GM23248 (cell line): Measurements from ENCODE around the gene FN3KRP. TPM values are rescaled to one million over a fixed set of nuclear protein-coding genes. Genes with fewer than 3 reads are reported as not detected.

ENCODE experiments used
- DNase-seq: peaks from one replicate; pipeline ENCODE4 v3.0.0-alpha.2; 2015
- H2AFZ ChIP-seq: fragments of 200-600 bp; sonication (generic); 2 replicates; pipeline ENCODE4 v1.6.1; 2016; ENCODE audit warnings: antibody characterized with exemption
- H3F3A ChIP-seq: fragments of 200-600 bp; sonication (generic); 2 replicates; pipeline ENCODE4 v1.6.1; 2016; ENCODE audit warnings: mild to moderate bottlenecking, antibody characterized with exemption, mixed run types; ENCODE audit not compliant: insufficient read depth
- H3K27ac ChIP-seq: fragments of 200-600 bp; sonication (generic); 2 replicates; pipeline ENCODE4 v1.5.1; 2016; ENCODE audit warnings: mild to moderate bottlenecking
- H3K27me3 ChIP-seq: fragments of 200-600 bp; sonication (generic); replicated peaks from 2 replicates; pipeline ENCODE4 v1.6.1; 2016; ENCODE audit warnings: mild to moderate bottlenecking; ENCODE audit not compliant: insufficient read depth
- H3K36me3 ChIP-seq: fragments of 200-600 bp; sonication (generic); 2 replicates; pipeline ENCODE4 v1.6.1; 2016; ENCODE audit warnings: low read depth, mild to moderate bottlenecking
- H3K4me1 ChIP-seq: fragments of 200-600 bp; sonication (generic); 2 replicates; pipeline ENCODE4 v1.6.1; 2016; ENCODE audit warnings: mild to moderate bottlenecking; ENCODE audit not compliant: insufficient read depth
- H3K4me2 ChIP-seq: fragments of 200-600 bp; sonication (generic); one replicate; pipeline ENCODE4 v1.6.1; 2016; ENCODE audit warnings: mild to moderate bottlenecking; ENCODE audit not compliant: unreplicated experiment
- H3K4me3 ChIP-seq: fragments of 200-600 bp; sonication (generic); 2 replicates; pipeline ENCODE4 v1.5.1; 2016; ENCODE audit warnings: mild to moderate bottlenecking
- H3K79me2 ChIP-seq: fragments of 200-600 bp; sonication (generic); 2 replicates; pipeline ENCODE4 v1.6.1; 2016; ENCODE audit warnings: mild to moderate bottlenecking; ENCODE audit not compliant: insufficient read depth
- H3K9ac ChIP-seq: fragments of 200-600 bp; sonication (generic); 2 replicates; pipeline ENCODE4 v1.6.1; 2016; ENCODE audit warnings: mild to moderate bottlenecking
- H3K9me2 ChIP-seq: fragments of 200-600 bp; sonication (generic); 2 replicates; pipeline ENCODE4 v1.6.1; 2016; ENCODE audit warnings: mixed run types, mild to moderate bottlenecking, moderate library complexity; ENCODE audit not compliant: insufficient read depth
- H3K9me3 ChIP-seq: fragments of 200-600 bp; sonication (generic); one replicate; pipeline ENCODE4 v1.6.1; 2017; ENCODE audit warnings: low read depth
- H4K20me1 ChIP-seq: fragments of 200-600 bp; sonication (generic); 2 replicates; pipeline ENCODE4 v1.6.0; 2016; ENCODE audit not compliant: insufficient read depth
- EZH2 ChIP-seq: fragments of 200-600 bp; sonication (generic); IDR thresholded peaks from 2 replicates; pipeline ENCODE4 v1.6.1; 2018; ENCODE audit warnings: antibody characterized with exemption, mild to moderate bottlenecking; ENCODE audit not compliant: insufficient read depth, poor library complexity, severe bottlenecking
- EZH2phosphoT487 ChIP-seq: fragments of 200-600 bp; sonication (generic); IDR thresholded peaks from 2 replicates; pipeline ENCODE4 v1.6.1; 2018; ENCODE audit warnings: antibody characterized with exemption, moderate library complexity, mild to moderate bottlenecking, low read depth; ENCODE audit not compliant: insufficient read depth
- WGBS, 2 experiments: methylation state at CpG; one replicate each; pipeline ENCODE4 v1.1.6; 2015 to 2017; ENCODE audit warnings: low lambda C conversion rate in 2 of 2, low coverage in 1 of 2; ENCODE audit errors: missing lambda C conversion rate in 2 of 2; 5-methylcytosine and 5-hydroxymethylcytosine counted together
- in situ Hi-C: fragments of 300-500 bp; cut with MboI; formaldehyde crosslinking; loops from 2 replicates; pipeline ENCODE4 v1.15.0; 2020
- polyA plus RNA-seq: library from polyadenylated mRNA; unstranded; fragments of >200 nt; fragmentation: Nextera tagmentation; extraction: Ambion mirVana; gene quantifications from 2 replicates; pipeline ENCODE4 v1.2.1, GENCODE V29; 2016
- total RNA-seq: library from RNA; depleted of rRNA; stranded (reverse); fragments of >200 nt; shearing (Covaris generic); gene quantifications from 2 replicates; pipeline ENCODE4 v1.2.3, GENCODE V29; 2014

Gene FN3KRP
- total and polyA plus RNA-seq, 2 experiments from 2014 or later, result 33.8 to 45.2 TPM

DNA sequence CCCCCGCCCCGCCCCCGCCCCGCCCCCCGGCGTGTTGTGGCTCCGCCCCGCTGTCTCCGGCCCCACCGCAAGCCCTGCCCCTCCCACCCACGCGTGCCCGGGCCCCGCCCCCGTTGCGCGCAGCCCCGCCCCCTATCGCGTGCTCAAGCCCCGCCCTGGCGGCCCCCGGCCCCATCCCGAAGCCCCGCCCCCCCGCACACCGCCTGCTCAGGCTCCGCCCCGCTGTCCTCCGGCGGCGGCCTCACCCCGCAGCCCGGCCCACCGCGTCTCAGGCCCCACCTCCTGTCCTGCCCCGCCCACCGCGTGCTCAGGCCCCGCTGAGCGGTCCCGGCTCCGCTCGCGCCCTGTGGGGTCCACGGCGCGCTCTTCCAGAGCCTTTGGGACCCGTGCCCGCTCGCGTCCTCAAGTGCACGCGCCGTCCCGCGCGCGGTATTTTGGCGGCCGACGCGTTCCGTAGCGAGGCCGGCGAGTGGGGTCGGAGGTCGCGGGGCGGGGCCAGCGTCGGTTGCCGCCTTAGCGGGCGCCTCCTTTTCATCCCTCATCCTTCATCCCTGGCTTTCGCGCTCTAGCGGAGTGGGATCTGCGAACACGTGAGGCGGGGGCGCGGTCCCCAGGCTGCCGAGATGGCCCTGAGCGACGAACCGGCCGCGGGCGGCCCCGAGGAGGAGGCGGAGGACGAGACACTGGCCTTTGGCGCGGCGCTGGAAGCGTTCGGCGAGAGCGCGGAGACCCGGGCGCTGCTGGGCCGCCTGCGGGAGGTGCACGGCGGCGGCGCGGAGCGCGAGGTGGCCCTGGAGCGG lies 35.3 kb downstream of the FN3KRP start, which contains the start of gene TBCD:
Gene TBCD (plus strand): TSS at position 495 of the 800 bp plus-strand sequence. CDS start 129 bp downstream, at position 624.
- Histone ChIP-seq H3K4me1 (peaks cover 5% of the 10 kb centered on the region; the same call in 1 of the 2 replicates), H3K27ac (peak within 1 kb of the TSS; percentile 56), H2AFZ (peak within 1 kb of the TSS; percentile 76), H3K4me3 (peak within 1 kb of the TSS; percentile 89), H4K20me1 (no peaks in the 10 kb centered on the region; the same call in 1 of the 2 replicates), H3F3A (no peaks in the 10 kb centered on the region), H3K4me2 (peak within 1 kb of the TSS; percentile 69), H3K9me3 (no peaks in the 10 kb centered on the region), H3K79me2 (peaks cover 31% of the 10 kb centered on the region), H3K36me3 (no peaks in the 10 kb centered on the region), H3K27me3 (no peaks in the 10 kb centered on the region), H3K9me2 (no peaks in the 10 kb centered on the region), H3K9ac (peak within 1 kb of the TSS; percentile 77)
- 1 to 3% methylated on average over 65 to 88 of the region's 114 CpGs for WGBS, 2 experiments
- TF ChIP-seq EZH2phosphoT487 (no peak), EZH2 (no peak)
- in situ Hi-C loops, result no loop called here
- DNase-seq, result peak; percentile 96

- Histone ChIP-seq H3K9me2 (no peaks in the 10 kb centered on the region), H3K4me1 (peaks cover 5% of the 10 kb centered on the region; the same call in 1 of the 2 replicates), H3K79me2 (peaks cover 31% of the 10 kb centered on the region), H4K20me1 (no peaks in the 10 kb centered on the region; the same call in 1 of the 2 replicates), H3K27me3 (no peaks in the 10 kb centered on the region), H3K36me3 (no peaks in the 10 kb centered on the region), H2AFZ (peak overlapping the region; percentile 76), H3K4me2 (peak overlapping the region; percentile 67), H3K9me3 (no peaks in the 10 kb centered on the region), H3K4me3 (peak overlapping the region; percentile 89), H3K27ac (peak overlapping the region; percentile 56), H3K9ac (peak overlapping the region; percentile 77), H3F3A (no peaks in the 10 kb centered on the region)
- 1 to 3% methylated on average over 32 to 41 of the region's 72 CpGs for WGBS, 2 experiments
- DNase-seq, result peak; percentile 65
- TF ChIP-seq EZH2phosphoT487 (no peak), EZH2 (no peak)
- in situ Hi-C loops, result no loop called here
Measured at GRCh38 chr17:82752371-82753200, 36.1 kb downstream of the FN3KRP start.

GRCh38 chr17:82753201-82753464 lies 36.6 kb downstream of the FN3KRP start:
- H3K9me2 ChIP-seq, result no peaks in the 10 kb centered on the region
- H3K4me1 ChIP-seq, result peaks cover 5% of the 10 kb centered on the region; the same call in 1 of the 2 replicates
- no peaks in the 10 kb centered on the region for H3K36me3 ChIP-seq
- DNase-seq, result peak; percentile 26
- in situ Hi-C loops, result no loop called here
- TF ChIP-seq EZH2, result no peak
- no peak for TF ChIP-seq EZH2phosphoT487
- H3F3A ChIP-seq, result no peaks in the 10 kb centered on the region
- H3K9me3 ChIP-seq, result no peaks in the 10 kb centered on the region
- peak overlapping the region; percentile 89 for H3K4me3 ChIP-seq
- no peaks in the 10 kb centered on the region for H3K27me3 ChIP-seq
- no peaks in the 10 kb centered on the region; the same call in 1 of the 2 replicates for H4K20me1 ChIP-seq
- H3K4me2 ChIP-seq, result peak overlapping the region; percentile 67
- H2AFZ ChIP-seq, result peak overlapping the region; percentile 76
- peaks cover 31% of the 10 kb centered on the region for H3K79me2 ChIP-seq
- no peak overlapping the region for H3K27ac ChIP-seq
- peak overlapping the region; percentile 77 for H3K9ac ChIP-seq
- WGBS, 2 experiments, result 12 to 16% methylated on average over 8 of the region's 8 CpGs
